ENCODE results near the gene CCNE1.
"Not testable (repeated sequence)": the region's sequence is repeated elsewhere in the genome, so short reads cannot be mapped to it uniquely, and the experiment has no call there.

Gene CCNE1

GRCh38 chr19:29819300-29819699 lies 7.5 kb downstream of the CCNE1 start:
- no peak for TF ChIP-seq CTCF (IDR thresholded peaks at IDR 0.05)
- intact Hi-C loops (cut with DNase I; ENCODE audit: low total_unique reads): no loop called here
- no peak overlapping the region for H3K27ac ChIP-seq
- no peaks in the 10 kb centered on the region for H3K36me3 ChIP-seq
- H3K4me1 ChIP-seq: no peaks in the 10 kb centered on the region
- no peak overlapping the region for H3K4me3 ChIP-seq
- no peaks in the 10 kb centered on the region for H3K27me3 ChIP-seq
- no peaks in the 10 kb centered on the region for H3K9me3 ChIP-seq
- DNase-seq: no peak

GRCh38 chr19:29819986-29820385 lies 8.2 kb downstream of the CCNE1 start:
- Histone ChIP-seq H3K4me3 (no peak overlapping the region), H3K9me3 (no peaks in the 10 kb centered on the region), H3K36me3 (no peaks in the 10 kb centered on the region), H3K4me1 (no peaks in the 10 kb centered on the region), H3K27ac (no peak overlapping the region), H3K27me3 (no peaks in the 10 kb centered on the region)
- DNase-seq: no peak
- TF ChIP-seq CTCF (IDR thresholded peaks at IDR 0.05): no peak
- intact Hi-C loops (cut with DNase I; ENCODE audit: low total_unique reads): no loop called here

GRCh38 chr19:29823581-29824330 lies 12.0 kb downstream of the CCNE1 start:
- Histone ChIP-seq H3K36me3 (no peaks in the 10 kb centered on the region), H3K9me3 (no peaks in the 10 kb centered on the region), H3K27me3 (no peaks in the 10 kb centered on the region), H3K4me1 (no peaks in the 10 kb centered on the region), H3K27ac (no peak overlapping the region), H3K4me3 (no peak overlapping the region)
- no peak for TF ChIP-seq CTCF (IDR thresholded peaks at IDR 0.05)
- intact Hi-C loops (cut with DNase I; ENCODE audit: low total_unique reads): no loop called here
- peak in 1 of 2 donors; percentile 55 for DNase-seq

- H3K9me3 ChIP-seq; H3K4me1 ChIP-seq; intact Hi-C loops (cut with DNase I; ENCODE audit: low total_unique reads); H3K27ac ChIP-seq; H3K4me3 ChIP-seq; H3K27me3 ChIP-seq; H3K36me3 ChIP-seq: not testable (repeated sequence)
- DNase-seq: peak in 1 of 2 donors; percentile 7
These were observed 13.5 kb downstream of the CCNE1 start for GRCh38 chr19:29825263-29825662.

- DNase-seq: peak in 1 of 2 donors; percentile 32
- no peak overlapping the region for H3K4me3 ChIP-seq
- no peaks in the 10 kb centered on the region for H3K4me1 ChIP-seq
- H3K9me3 ChIP-seq: no peaks in the 10 kb centered on the region
- intact Hi-C loops (cut with DNase I; ENCODE audit: low total_unique reads): no loop called here
- H3K27ac ChIP-seq: no peak overlapping the region
- no peaks in the 10 kb centered on the region for H3K36me3 ChIP-seq
- TF ChIP-seq CTCF (IDR thresholded peaks at IDR 0.05): no peak
- peaks cover 0 to 23% of the 10 kb centered on the region in 2 donors for H3K27me3 ChIP-seq
These were observed 19.3 kb downstream of the CCNE1 start for GRCh38 chr19:29831041-29831548.

GRCh38 chr19:29831686-29832085 lies 19.9 kb downstream of the CCNE1 start:
- H3K27me3 ChIP-seq: peaks cover 0 to 26% of the 10 kb centered on the region in 2 donors
- H3K27ac ChIP-seq: no peak overlapping the region
- intact Hi-C loops (cut with DNase I; ENCODE audit: low total_unique reads): no loop called here

More at GRCh38 chr19:29831686-29832085, 19.9 kb downstream of the CCNE1 start:
- Histone ChIP-seq H3K36me3 (no peaks in the 10 kb centered on the region), H3K9me3 (no peaks in the 10 kb centered on the region), H3K4me3 (no peak overlapping the region), H3K4me1 (no peaks in the 10 kb centered on the region)
- TF ChIP-seq CTCF (IDR thresholded peaks at IDR 0.05): no peak
- no peak for DNase-seq
